H1 (cell line): ENCODE data around the gene FOXI1. TPM values are rescaled to one million over a fixed set of nuclear protein-coding genes. Genes with fewer than 3 reads are reported as not detected.

Experiments used
- CTCF ChIA-PET: fragments of 300-600 bp; sonication (Branson Sonifier 250); formaldehyde crosslinking; loops from one replicate; lab custom pipeline; 2021; ENCODE audit not compliant: partially characterized antibody; lab: Charles Lee
- POLR2A ChIA-PET: fragments of 300-600 bp; sonication (Branson Sonifier 250); formaldehyde crosslinking; loops from one replicate; lab custom pipeline; 2021; ENCODE audit warnings: inconsistent platforms; ENCODE audit not compliant: partially characterized antibody; lab: Charles Lee
- DNase-seq, 2 experiments: peaks; one replicate each; pipeline versions ENCODE4 v3.0.0 to v3.0.0-alpha.2; 2010 to 2022; ENCODE audit warnings: low spot score in 2 of 2, low read depth in 1 of 2, mixed read lengths in 1 of 2
- FAIRE-seq: peaks from 2 replicates; lab custom pipeline; 2011; peaks lifted over from hg19 to GRCh38; lab: Jason Lieb, UNC
- H2AFZ ChIP-seq: 2 replicates; pipeline ENCODE4 v1.8.1; 2012; ENCODE audit warnings: low read length, inconsistent platforms
- H2AK5ac ChIP-seq: 2 replicates; pipeline ENCODE4 v1.6.1; 2013; ENCODE audit warnings: low read depth, low read length
- H2BK120ac ChIP-seq: replicated peaks from 2 replicates; pipeline ENCODE3; 2013; ENCODE audit warnings: low read depth, low read length, inconsistent platforms
- H2BK12ac ChIP-seq: 2 replicates; pipeline ENCODE4 v1.6.1; 2013; ENCODE audit warnings: low read depth, low read length
- H2BK15ac ChIP-seq: 2 replicates; pipeline ENCODE4 v1.6.1; 2013; ENCODE audit warnings: low read length
- H2BK20ac ChIP-seq: 2 replicates; pipeline ENCODE4 v1.6.1; 2013; ENCODE audit warnings: low read length
- H2BK5ac ChIP-seq: 2 replicates; pipeline ENCODE4 v1.6.1; 2013; ENCODE audit warnings: low read depth, low read length
- H3K14ac ChIP-seq: 2 replicates; pipeline ENCODE4 v1.6.1; 2013; ENCODE audit warnings: inconsistent platforms; ENCODE audit not compliant: insufficient read length
- H3K18ac ChIP-seq: 2 replicates; pipeline ENCODE4 v1.6.1; 2013; ENCODE audit warnings: low read length; ENCODE audit errors: extremely low read depth
- H3K23ac ChIP-seq: 2 replicates; pipeline ENCODE4 v1.6.1; 2013; ENCODE audit warnings: inconsistent platforms; ENCODE audit not compliant: insufficient read length
- H3K23me2 ChIP-seq: 2 replicates; pipeline ENCODE4 v1.6.1; 2013; ENCODE audit warnings: low read depth, low read length
- H3K27ac ChIP-seq: 2 replicates; pipeline ENCODE4 v1.6.1; 2011; ENCODE audit warnings: low read depth, low read length, inconsistent platforms
- H3K27me3 ChIP-seq, 4 experiments: replicated peaks in 1 of 4; 1 replicate in 1 of 4; 2 replicates in 3 of 4; pipeline versions ENCODE4 v1.6.1 to v1.8.1; 2011 to 2013; ENCODE audit warnings: low read length in 3 of 4, mild to moderate bottlenecking in 3 of 4, inconsistent platforms in 2 of 4, mixed read lengths in 2 of 4, moderate library complexity in 1 of 4; ENCODE audit not compliant: control insufficient read depth in 3 of 4, insufficient read depth in 3 of 4; ENCODE audit errors: extremely low read depth in 1 of 4
- H3K36me3 ChIP-seq, 4 experiments: 2 replicates each; pipeline versions ENCODE4 v1.6.1 to v1.8.1; 2011 to 2013; ENCODE audit warnings: mild to moderate bottlenecking in 4 of 4, low read length in 3 of 4, moderate library complexity in 2 of 4, control low read depth in 1 of 4, inconsistent platforms in 1 of 4; ENCODE audit not compliant: insufficient read depth in 4 of 4, control insufficient read depth in 2 of 4
- H3K4ac ChIP-seq: replicated peaks from 2 replicates; pipeline ENCODE3; 2013; ENCODE audit warnings: low read length, low read depth, mixed read lengths, inconsistent platforms; ENCODE audit not compliant: insufficient read length
- H3K4me1 ChIP-seq, 4 experiments: replicated peaks in 1 of 4; 1 replicate in 1 of 4; 2 replicates in 3 of 4; pipeline versions ENCODE4 v1.6.1 to v1.8.1; 2011 to 2013; ENCODE audit warnings: low read length in 3 of 4, inconsistent platforms in 2 of 4, mixed read lengths in 1 of 4; ENCODE audit not compliant: insufficient read depth in 4 of 4, control insufficient read depth in 3 of 4
- H3K4me2 ChIP-seq, 2 experiments: 2 replicates each; pipeline versions ENCODE4 v1.6.1 to v1.8.1; 2011 to 2013; ENCODE audit warnings: low read depth in 2 of 2, low read length in 2 of 2, control low read depth in 1 of 2, inconsistent platforms in 1 of 2, mild to moderate bottlenecking in 1 of 2; ENCODE audit not compliant: insufficient read depth in 1 of 2
- H3K4me3 ChIP-seq, 4 experiments: fragments of 200-600, 300-600 bp in 1 of 4; sonication (generic), shearing (Covaris generic), sonication (Bioruptor Twin) in 1 of 4; 2 replicates each; pipeline versions ENCODE4 v1.5.1 to v1.8.1; 2011 to 2016; ENCODE audit warnings: low read length in 4 of 4, low read depth in 3 of 4, control low read depth in 2 of 4, inconsistent platforms in 2 of 4, mild to moderate bottlenecking in 2 of 4, mixed read lengths in 1 of 4, moderate library complexity in 1 of 4; ENCODE audit not compliant: insufficient read depth in 2 of 4; ENCODE audit errors: extremely low read depth in 1 of 4
- H3K56ac ChIP-seq: replicated peaks from 2 replicates; pipeline ENCODE3; 2013; ENCODE audit warnings: low read depth, mild to moderate bottlenecking, mixed read lengths, low read length, inconsistent platforms; ENCODE audit not compliant: insufficient read length
- H3K79me1 ChIP-seq: 2 replicates; pipeline ENCODE4 v1.6.1; 2013; ENCODE audit warnings: low read depth, low read length, control low read depth
- H3K79me2 ChIP-seq, 2 experiments: 2 replicates each; pipeline versions ENCODE4 v1.6.1 to v1.8.1; 2012 to 2013; ENCODE audit warnings: low read length in 2 of 2, mild to moderate bottlenecking in 2 of 2, inconsistent platforms in 1 of 2; ENCODE audit not compliant: insufficient read depth in 2 of 2, control insufficient read depth in 1 of 2
- H3K9ac ChIP-seq, 4 experiments: replicated peaks in 1 of 4; 1 replicate in 1 of 4; 2 replicates in 3 of 4; pipeline versions ENCODE4 v1.6.1 to v1.8.1; 2011 to 2013; ENCODE audit warnings: low read depth in 3 of 4, low read length in 3 of 4, control low read depth in 2 of 4, mild to moderate bottlenecking in 2 of 4, moderate library complexity in 2 of 4, inconsistent platforms in 1 of 4; ENCODE audit errors: extremely low read depth in 1 of 4
- H3K9me3 ChIP-seq, 2 experiments: 2 replicates each; pipeline versions ENCODE4 v1.6.1 to v1.8.1; 2012 to 2013; ENCODE audit warnings: mild to moderate bottlenecking in 2 of 2, moderate library complexity in 2 of 2, control low read depth in 1 of 2, inconsistent platforms in 1 of 2, low read depth in 1 of 2, low read length in 1 of 2, mixed read lengths in 1 of 2; ENCODE audit not compliant: insufficient read depth in 2 of 2
- H4K20me1 ChIP-seq, 2 experiments: replicated peaks in 1 of 2; 2 replicates each; pipeline versions ENCODE3 to v1.8.1; 2011 to 2013; ENCODE audit warnings: inconsistent platforms in 2 of 2, low read length in 2 of 2, mild to moderate bottlenecking in 1 of 2; ENCODE audit not compliant: insufficient read depth in 2 of 2, control insufficient read depth in 1 of 2
- H4K5ac ChIP-seq: 2 replicates; pipeline ENCODE4 v1.6.1; 2013; ENCODE audit warnings: low read length, low read depth, mixed read lengths, inconsistent platforms; ENCODE audit not compliant: insufficient read length
- H4K8ac ChIP-seq: 2 replicates; pipeline ENCODE4 v1.8.0; 2013; ENCODE audit warnings: mild to moderate bottlenecking, moderate library complexity, low read length, inconsistent platforms; ENCODE audit not compliant: insufficient read depth; ENCODE audit errors: extremely low read depth
- H4K91ac ChIP-seq: replicated peaks from 2 replicates; pipeline ENCODE3; 2013; ENCODE audit warnings: low read length, mixed read lengths, inconsistent platforms; ENCODE audit not compliant: insufficient read length
- CHD2 ChIP-seq: IDR thresholded peaks from 2 replicates; pipeline ENCODE4 v1.6.1; 2012; ENCODE audit warnings: low read length, improper control_type of control experiment
- CTCF ChIP-seq, 3 experiments: IDR thresholded peaks; 1 replicate in 2 of 3; 2 replicates in 1 of 3; pipeline versions ENCODE4 v1.5.1 to v1.6.1; 2011; ENCODE audit warnings: low read length in 3 of 3, mild to moderate bottlenecking in 3 of 3, inconsistent platforms in 2 of 3, low read depth in 1 of 3, moderate library complexity in 1 of 3; ENCODE audit not compliant: insufficient read depth in 1 of 3; ENCODE audit errors: control extremely low read depth in 1 of 3
- EZH2 ChIP-seq: fragments of 200-600 bp; sonication (generic); IDR thresholded peaks from 2 replicates; pipeline ENCODE4 v1.7.1; 2012; ENCODE audit warnings: low read depth, mild to moderate bottlenecking, moderate library complexity, low read length, inconsistent platforms; ENCODE audit not compliant: severe bottlenecking
- FOSL1 ChIP-seq: IDR thresholded peaks from 2 replicates; pipeline ENCODE4 v1.6.1; 2011; ENCODE audit warnings: mild to moderate bottlenecking, low read depth, low read length, moderate library complexity; ENCODE audit not compliant: insufficient read depth
- JUN ChIP-seq: IDR thresholded peaks from 2 replicates; pipeline ENCODE4 v1.6.1; 2011; ENCODE audit warnings: low read depth, mild to moderate bottlenecking, improper control_type of control experiment, low read length
- KDM5A ChIP-seq: fragments of 200-600 bp; IDR thresholded peaks from 2 replicates; pipeline ENCODE4 v1.7.1; 2012; ENCODE audit warnings: mild to moderate bottlenecking, low read length, inconsistent platforms, mixed read lengths
- PHF8 ChIP-seq: fragments of 200-600 bp; sonication (generic); conservative IDR thresholded peaks from 2 replicates; pipeline ENCODE4 v1.7.1; 2012; ENCODE audit warnings: low read depth, mild to moderate bottlenecking, inconsistent platforms, low read length, moderate library complexity
- RAD21 ChIP-seq, 2 experiments: IDR thresholded peaks in 1 of 2; conservative IDR thresholded peaks in 1 of 2; 2 replicates each; pipeline ENCODE4 v1.6.1; 2011; ENCODE audit warnings: low read depth in 2 of 2, low read length in 2 of 2, improper control_type of control experiment in 1 of 2, inconsistent platforms in 1 of 2, mild to moderate bottlenecking in 1 of 2, moderate library complexity in 1 of 2
- SAP30 ChIP-seq: fragments of 300-600 bp; sonication (generic); IDR thresholded peaks from 2 replicates; pipeline ENCODE4 v1.7.1; 2012; ENCODE audit warnings: low read length, moderate library complexity, mild to moderate bottlenecking, inconsistent platforms; ENCODE audit not compliant: insufficient read depth, insufficient replicate concordance
- TBP ChIP-seq: IDR thresholded peaks from 2 replicates; pipeline ENCODE4 v1.6.1; 2011; ENCODE audit warnings: low read depth, low read length, improper control_type of control experiment
- WGBS, 2 experiments: shearing (Covaris generic) in 1 of 2; methylation state at CpG; one replicate each; pipeline versions ENCODE4 v1.1.6 to v1.1.7; 2013 to 2015; ENCODE audit warnings: low lambda C conversion rate in 2 of 2, mixed read lengths in 2 of 2, inconsistent platforms in 1 of 2, low coverage in 1 of 2, missing lambda C conversion rate in 1 of 2; ENCODE audit not compliant: insufficient replicate concordance in 2 of 2, insufficient coverage in 1 of 2, insufficient read length in 1 of 2; ENCODE audit errors: extremely low coverage in 1 of 2, missing lambda C conversion rate in 1 of 2; 5-methylcytosine and 5-hydroxymethylcytosine counted together
- polyA plus RNA-seq, 7 experiments: library from polyadenylated mRNA; depleted of rRNA in 3 of 7; stranded (reverse) in 5 of 7; unstranded in 2 of 7; fragments of >200 nt in 5 of 7; fragments of 200-250 nt in 2 of 7; gene quantifications; 1 replicate in 5 of 7; 2 replicates in 1 of 7; 4 replicates in 1 of 7; pipeline versions ENCODE4 v1.2.1 to v1.2.3, GENCODE V29; 2011 to 2013; ENCODE audit warnings: missing spikeins in 2 of 7, mixed read lengths in 2 of 7
- total RNA-seq: library from RNA; stranded (reverse); fragmentation: NEBNext Ultra II Directional; extraction: Animal tissue kit (Norgen Biotek cat#: 25700); gene quantifications from 2 replicates; pipeline ENCODE4 v1.2.1, GENCODE V29; 2021

The FOXI1 gene
- total and polyA plus RNA-seq, 2 of the 8 experiments (the other 6 are each of a cell fraction or from before 2014, with no cell fraction given), result not detected

- Histone ChIP-seq H4K5ac (no peak overlapping the region), H3K36me3 (no peaks in the 10 kb centered on the region)
- TF ChIP-seq KDM5A (no peak), PHF8 (no peak), SAP30 (no peak), EZH2 (no peak), CHD2 (no peak), JUN (no peak), FOSL1 (no peak), TBP (no peak), RAD21 (IDR thresholded peaks at IDR 0.05 in 1 of 2, conservative IDR thresholded peaks at IDR 0.05 in 1 of 2; ENCODE audit: low read depth in 2 of 2, low read length in 2 of 2) (no peak), CTCF (IDR thresholded peaks at IDR 0.05; ENCODE audit: control extremely low read depth in 1 of 3, insufficient read depth in 1 of 3, low read depth in 1 of 3, low read length in 3 of 3) (no peak)
Observed at GRCh38 chr5:170152767-170153166, 47.1 kb downstream of the FOXI1 start.

More at GRCh38 chr5:170152767-170153166, 47.1 kb downstream of the FOXI1 start:
- H4K20me1 ChIP-seq, result no peaks in the 10 kb centered on the region
- peak overlapping the region; percentile 30; the same call in 1 of the 2 replicates for H2BK5ac ChIP-seq
- no peak overlapping the region for H3K56ac ChIP-seq
- H3K4ac ChIP-seq, result no peak overlapping the region
- H3K23ac ChIP-seq, result no peak overlapping the region
- no peak overlapping the region for H4K8ac ChIP-seq
- peak overlapping the region; percentile 47 for H4K91ac ChIP-seq
- H3K9ac ChIP-seq, result no peak overlapping the region
- H2AK5ac ChIP-seq, result peak overlapping the region; percentile 88; the same call in 1 of the 2 replicates
- no peaks in the 10 kb centered on the region for H3K23me2 ChIP-seq
- no peak overlapping the region for H3K4me3 ChIP-seq
- no peaks in the 10 kb centered on the region for H3K79me1 ChIP-seq
- ChIA-PET POLR2A (no interaction called here), CTCF (no interaction called here)
- H3K4me2 ChIP-seq, result no peak overlapping the region
- no peak overlapping the region for H2AFZ ChIP-seq
- H3K14ac ChIP-seq, result no peak overlapping the region
- no peaks in the 10 kb centered on the region for H3K9me3 ChIP-seq
- no peak overlapping the region for H3K18ac ChIP-seq
- FAIRE-seq (no peak), DNase-seq (no peak)
- no peak overlapping the region for H3K27ac ChIP-seq
- H2BK15ac ChIP-seq, result peak overlapping the region; percentile 89
- peak overlapping the region; percentile 91; the same call in 1 of the 2 replicates for H2BK20ac ChIP-seq
- H3K27me3 ChIP-seq, result no peaks in the 10 kb centered on the region
- peaks cover 0 to 12% (median 3%) of the 10 kb centered on the region in 4 experiments; a peak in 5 of 7 replicates for H3K4me1 ChIP-seq
- H3K79me2 ChIP-seq, result no peaks in the 10 kb centered on the region
- H2BK120ac ChIP-seq, result no peak overlapping the region
- WGBS, 2 experiments, result 95% methylated on average over 3 of the region's 3 CpGs; no CpG with 5 or more reads in 1 of the 2 experiments
- peak overlapping the region; percentile 96 for H2BK12ac ChIP-seq
